Liver (tissue), 9 donors: ENCODE measurements around the gene FBXO24. TPM values are rescaled to one million over a fixed set of nuclear protein-coding genes. Genes with fewer than 3 reads are reported as not detected.

Experiments used
- DNase-seq: peaks from one replicate; pipeline ENCODE4 v3.0.0-alpha.2; 2017; ENCODE audit warnings: low spot score
- H3K27ac ChIP-seq, 2 donors: one replicate each; pipeline ENCODE4 v1.7.0; 2013; ENCODE audit warnings: inconsistent platforms in 2 of 2, low read length in 2 of 2, control low read depth in 1 of 2, low read depth in 1 of 2, mild to moderate bottlenecking in 1 of 2
- H3K27me3 ChIP-seq, 4 donors: one replicate each; pipeline versions ENCODE4 v1.6.1 to v1.7.0; 2013; ENCODE audit warnings: low read length in 3 of 4, inconsistent platforms in 1 of 4, mild to moderate bottlenecking in 1 of 4, moderate library complexity in 1 of 4; ENCODE audit not compliant: control insufficient read depth in 4 of 4, insufficient read depth in 4 of 4
- H3K36me3 ChIP-seq, 4 donors: one replicate each; pipeline versions ENCODE4 v1.6.1 to v1.7.0; 2013; ENCODE audit warnings: low read length in 3 of 4, mild to moderate bottlenecking in 3 of 4, low read depth in 1 of 4, moderate library complexity in 1 of 4; ENCODE audit not compliant: control insufficient read depth in 4 of 4, insufficient read depth in 3 of 4
- H3K4me1 ChIP-seq, 4 donors: one replicate each; pipeline versions ENCODE4 v1.6.1 to v1.7.0; 2013; ENCODE audit warnings: low read length in 3 of 4, mild to moderate bottlenecking in 3 of 4, moderate library complexity in 1 of 4; ENCODE audit not compliant: control insufficient read depth in 4 of 4, insufficient read depth in 4 of 4
- H3K4me3 ChIP-seq, 3 donors: one replicate each; pipeline versions ENCODE4 v1.6.1 to v1.7.0; 2013; ENCODE audit warnings: low read length in 3 of 3, control low read depth in 1 of 3, low read depth in 1 of 3, mild to moderate bottlenecking in 1 of 3
- H3K9ac ChIP-seq, 2 donors: one replicate each; pipeline ENCODE4 v1.7.0; 2013; ENCODE audit warnings: low read length in 2 of 2, mild to moderate bottlenecking in 2 of 2, moderate library complexity in 2 of 2, control low read depth in 1 of 2, low read depth in 1 of 2
- H3K9me3 ChIP-seq, 4 donors: one replicate each; pipeline versions ENCODE4 v1.6.1 to v1.7.0; 2013; ENCODE audit warnings: low read length in 3 of 4; ENCODE audit not compliant: control insufficient read depth in 4 of 4
- EGR1 ChIP-seq, 2 donors: IDR thresholded peaks; 2 replicates each; pipeline ENCODE4 v1.6.1; 2016 to 2018; ENCODE audit warnings: antibody characterized with exemption in 2 of 2, low read depth in 2 of 2
- FOXA1 ChIP-seq: IDR thresholded peaks from 2 replicates; pipeline ENCODE4 v1.6.1; 2016; ENCODE audit warnings: antibody characterized with exemption
- FOXA2 ChIP-seq: IDR thresholded peaks from 2 replicates; pipeline ENCODE4 v1.6.1; 2016; ENCODE audit warnings: antibody characterized with exemption
- GABPA ChIP-seq, 2 donors: IDR thresholded peaks in 1 of 2; conservative IDR thresholded peaks in 1 of 2; 2 replicates each; pipeline ENCODE4 v1.6.1; 2016; ENCODE audit warnings: antibody characterized with exemption in 2 of 2, mild to moderate bottlenecking in 1 of 2, moderate library complexity in 1 of 2
- HNF4A ChIP-seq, 2 donors: conservative IDR thresholded peaks; 2 replicates each; pipeline ENCODE4 v1.6.1; 2016; ENCODE audit warnings: antibody characterized with exemption in 2 of 2, mild to moderate bottlenecking in 2 of 2
- HNF4G ChIP-seq: IDR thresholded peaks from 2 replicates; pipeline ENCODE4 v1.6.1; 2016; ENCODE audit warnings: antibody characterized with exemption
- JUND ChIP-seq, 2 donors: IDR thresholded peaks; 2 replicates each; pipeline ENCODE4 v1.6.1; 2016; ENCODE audit warnings: antibody characterized with exemption in 2 of 2
- NR2F2 ChIP-seq: IDR thresholded peaks from 2 replicates; pipeline ENCODE4 v1.6.1; 2016; ENCODE audit warnings: antibody characterized with exemption
- RAD21 ChIP-seq, 2 donors: IDR thresholded peaks; 2 replicates each; pipeline ENCODE4 v1.6.1; 2016; ENCODE audit warnings: antibody characterized with exemption in 2 of 2, mild to moderate bottlenecking in 2 of 2
- RXRA ChIP-seq, 2 donors: IDR thresholded peaks; 2 replicates each; pipeline ENCODE4 v1.6.1; 2017 to 2018; ENCODE audit warnings: antibody characterized with exemption in 2 of 2, mild to moderate bottlenecking in 1 of 2
- SP1 ChIP-seq: IDR thresholded peaks from 2 replicates; pipeline ENCODE4 v1.6.1; 2018; ENCODE audit warnings: antibody characterized with exemption, mild to moderate bottlenecking
- YY1 ChIP-seq: IDR thresholded peaks from 2 replicates; pipeline ENCODE4 v1.6.1; 2016; ENCODE audit warnings: antibody characterized with exemption, mild to moderate bottlenecking
- WGBS: extraction: QIAGEN DNeasy Blood & Tissue Kit; methylation state at CpG from one replicate; pipeline ENCODE4 v1.1.7; 2013; 5-methylcytosine and 5-hydroxymethylcytosine counted together
- polyA plus RNA-seq, 2 donors: library from polyadenylated mRNA; stranded (reverse) in 1 of 2; unstranded in 1 of 2; fragments of 200-250 nt in 1 of 2; fragments of >200 nt in 1 of 2; fragmentation: Nextera tagmentation in 1 of 2; extraction: Ambion mirVana in 1 of 2; gene quantifications; one replicate each; pipeline versions ENCODE4 v1.2.1 to v1.2.3, GENCODE V29; 2013 to 2015
- total RNA-seq, 2 donors: library from RNA; depleted of rRNA; stranded (reverse); fragments of >200 nt; gene quantifications; one replicate each; pipeline ENCODE4 v1.2.3, GENCODE V29; 2014
- TF ChIP-seq, protein P1 (sequence below): IDR thresholded peaks from 2 replicates; pipeline ENCODE4 v1.6.1; 2016; ENCODE audit warnings: antibody characterized with exemption
- TF ChIP-seq, protein P2 (sequence below): IDR thresholded peaks from 2 replicates; pipeline ENCODE4 v1.6.1; 2016; ENCODE audit warnings: antibody characterized with exemption, mild to moderate bottlenecking
- TF ChIP-seq, protein P3 (sequence below): IDR thresholded peaks from 2 replicates; pipeline ENCODE4 v1.6.1; 2016; ENCODE audit warnings: antibody characterized with exemption
- donor health status: healthy.
- donor health status: healthy.
- donor health status: healthy.
- donor health status: healthy.
- donor health status: healthy.

FBXO24 gene
- total and polyA plus RNA-seq, 4 donors: 0.25 to 1.3 (median 0.50) TPM

DNA sequence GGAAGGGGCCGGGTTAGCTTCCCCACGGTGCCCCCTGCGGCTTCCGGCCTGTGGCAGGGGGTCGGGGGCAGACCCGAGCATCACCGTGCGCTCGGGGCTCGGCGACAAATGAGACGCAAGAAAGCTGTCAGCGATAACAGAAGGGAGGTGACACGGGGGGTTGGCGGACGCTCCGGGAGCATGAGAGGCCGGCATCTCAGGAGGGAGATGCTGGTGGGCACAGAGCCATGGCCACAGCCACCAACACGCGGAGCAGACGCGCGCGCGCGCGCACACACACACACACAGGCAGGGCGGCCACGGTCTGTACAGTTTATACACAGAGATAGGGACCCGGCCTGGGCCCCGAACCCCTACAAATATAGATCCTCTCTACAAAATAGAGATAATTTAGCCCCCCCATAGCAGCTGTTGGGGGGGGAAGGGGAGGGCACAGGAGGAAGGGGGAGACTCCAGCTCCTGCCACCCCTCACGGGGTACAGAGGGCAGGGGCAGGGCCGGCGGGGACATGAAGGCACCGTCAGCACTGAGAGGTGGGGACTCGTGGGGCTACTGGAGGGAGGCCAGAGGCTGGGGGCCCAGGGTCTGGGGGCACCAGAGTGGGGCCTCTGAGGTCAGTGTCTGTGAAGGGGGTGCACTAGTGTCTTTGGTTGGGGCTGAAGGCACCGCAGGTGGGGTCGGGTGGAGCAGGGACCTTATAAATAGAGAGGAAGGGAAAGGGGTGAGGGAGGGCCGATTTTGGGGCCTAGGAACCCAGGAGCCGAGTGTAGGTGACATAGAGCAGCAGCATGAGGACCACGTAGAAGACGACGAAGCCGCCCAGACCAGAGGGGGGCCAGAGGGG lies 11.5 kb upstream of the FBXO24 start (continued):
- no peak for TF ChIP-seq GABPA (IDR thresholded peaks at IDR 0.05 in 1 of 2, conservative IDR thresholded peaks at IDR 0.05 in 1 of 2)
- TF ChIP-seq, protein P1, sequence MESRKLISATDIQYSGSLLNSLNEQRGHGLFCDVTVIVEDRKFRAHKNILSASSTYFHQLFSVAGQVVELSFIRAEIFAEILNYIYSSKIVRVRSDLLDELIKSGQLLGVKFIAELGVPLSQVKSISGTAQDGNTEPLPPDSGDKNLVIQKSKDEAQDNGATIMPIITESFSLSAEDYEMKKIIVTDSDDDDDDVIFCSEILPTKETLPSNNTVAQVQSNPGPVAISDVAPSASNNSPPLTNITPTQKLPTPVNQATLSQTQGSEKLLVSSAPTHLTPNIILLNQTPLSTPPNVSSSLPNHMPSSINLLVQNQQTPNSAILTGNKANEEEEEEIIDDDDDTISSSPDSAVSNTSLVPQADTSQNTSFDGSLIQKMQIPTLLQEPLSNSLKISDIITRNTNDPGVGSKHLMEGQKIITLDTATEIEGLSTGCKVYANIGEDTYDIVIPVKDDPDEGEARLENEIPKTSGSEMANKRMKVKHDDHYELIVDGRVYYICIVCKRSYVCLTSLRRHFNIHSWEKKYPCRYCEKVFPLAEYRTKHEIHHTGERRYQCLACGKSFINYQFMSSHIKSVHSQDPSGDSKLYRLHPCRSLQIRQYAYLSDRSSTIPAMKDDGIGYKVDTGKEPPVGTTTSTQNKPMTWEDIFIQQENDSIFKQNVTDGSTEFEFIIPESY: no peak

DNA sequence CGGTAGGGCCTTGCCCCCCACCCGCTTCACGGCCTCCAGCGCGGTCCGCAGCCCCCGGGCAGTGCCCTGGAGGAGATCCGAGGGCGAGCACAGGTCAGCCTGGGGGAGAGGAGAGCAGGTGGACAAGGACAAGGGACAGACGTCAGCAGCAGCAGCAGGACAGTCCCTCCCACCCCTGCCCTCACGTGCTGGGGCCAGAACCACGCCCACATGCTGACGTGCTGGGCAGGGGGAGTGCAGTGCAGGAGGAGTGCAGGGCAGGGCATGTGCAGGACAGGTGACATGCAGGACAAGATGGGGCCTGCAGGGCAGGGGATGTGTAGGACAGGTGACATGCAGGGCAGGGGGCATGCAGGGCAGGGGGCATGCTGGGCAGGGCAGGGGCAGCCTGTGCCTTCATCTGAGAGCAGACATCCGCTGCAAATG lies 10.9 kb upstream of the FBXO24 start:
- H3K9me3 ChIP-seq: no peaks in the 10 kb centered on the region
- 57% methylated on average over 14 of the region's 14 CpGs for WGBS
- H3K9ac ChIP-seq: no peak overlapping the region
- DNase-seq: no peak
- H3K4me3 ChIP-seq: no peak overlapping the region
- no peak overlapping the region for H3K27ac ChIP-seq
- peaks cover 18 to 37% (median 22%) of the 10 kb centered on the region in 4 donors for H3K36me3 ChIP-seq
- H3K27me3 ChIP-seq: no peaks in the 10 kb centered on the region
- H3K4me1 ChIP-seq: peaks cover 2 to 22% (median 12%) of the 10 kb centered on the region in 4 donors
- TF ChIP-seq RAD21 (IDR thresholded peaks at IDR 0.05) (no peak), SP1 (peak; percentile 50), YY1 (peak; percentile 70), RXRA (IDR thresholded peaks at IDR 0.05) (peak; percentile 54 to 92), GABPA (IDR thresholded peaks at IDR 0.05 in 1 of 2, conservative IDR thresholded peaks at IDR 0.05 in 1 of 2) (no peak), HNF4A (conservative IDR thresholded peaks at IDR 0.05) (peak in 1 of 2 donors; percentile 75)

DNA sequence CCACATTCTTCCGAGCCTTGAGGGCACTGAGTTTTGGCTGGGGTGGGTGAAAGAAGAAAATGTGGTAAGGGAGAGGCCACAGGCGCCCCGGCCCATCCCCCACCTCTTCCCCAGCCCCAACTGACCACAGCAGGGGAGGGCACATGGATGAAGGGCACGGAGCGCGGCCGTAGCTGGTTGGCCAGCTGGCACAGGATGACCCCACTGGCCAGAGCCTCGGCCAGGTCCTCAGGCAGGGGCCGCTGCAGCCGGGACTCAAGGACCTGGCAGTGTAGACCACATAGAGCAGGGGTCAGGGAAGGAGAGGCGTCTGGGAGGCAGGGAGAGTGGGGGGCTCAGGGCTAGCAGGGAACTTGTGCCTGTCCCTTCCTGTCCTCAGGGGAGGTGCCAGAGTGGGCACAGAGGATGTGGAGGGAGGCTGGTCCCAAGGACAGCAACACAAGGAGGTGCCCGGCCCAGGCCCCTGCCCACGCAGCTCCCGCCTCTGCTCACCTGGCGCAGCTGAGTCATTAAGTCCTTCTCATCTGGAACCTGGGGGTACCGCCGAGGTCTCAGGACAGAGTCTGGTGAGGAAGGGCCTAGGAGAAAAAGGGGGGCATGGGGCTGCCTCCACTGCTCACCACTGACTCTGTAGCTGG lies 10.3 kb upstream of the FBXO24 start:
- no peak overlapping the region for H3K4me3 ChIP-seq
- no peaks in the 10 kb centered on the region for H3K9me3 ChIP-seq
- 79% methylated on average over 17 of the region's 17 CpGs for WGBS
- DNase-seq: no peak
- H3K27ac ChIP-seq: no peak overlapping the region
- H3K36me3 ChIP-seq: peaks cover 18 to 43% (median 22%) of the 10 kb centered on the region in 4 donors
- peaks cover 2 to 17% (median 9%) of the 10 kb centered on the region in 4 donors for H3K4me1 ChIP-seq
- H3K9ac ChIP-seq: no peak overlapping the region
- no peaks in the 10 kb centered on the region for H3K27me3 ChIP-seq
- TF ChIP-seq, protein P1: no peak
- TF ChIP-seq YY1 (no peak), HNF4G (no peak), NR2F2 (no peak), GABPA (IDR thresholded peaks at IDR 0.05 in 1 of 2, conservative IDR thresholded peaks at IDR 0.05 in 1 of 2) (no peak), EGR1 (IDR thresholded peaks at IDR 0.05; ENCODE audit: low read depth in 2 of 2) (no peak), FOXA2 (no peak), JUND (IDR thresholded peaks at IDR 0.05) (no peak), FOXA1 (no peak), HNF4A (conservative IDR thresholded peaks at IDR 0.05) (no peak)
- TF ChIP-seq, protein P2, sequence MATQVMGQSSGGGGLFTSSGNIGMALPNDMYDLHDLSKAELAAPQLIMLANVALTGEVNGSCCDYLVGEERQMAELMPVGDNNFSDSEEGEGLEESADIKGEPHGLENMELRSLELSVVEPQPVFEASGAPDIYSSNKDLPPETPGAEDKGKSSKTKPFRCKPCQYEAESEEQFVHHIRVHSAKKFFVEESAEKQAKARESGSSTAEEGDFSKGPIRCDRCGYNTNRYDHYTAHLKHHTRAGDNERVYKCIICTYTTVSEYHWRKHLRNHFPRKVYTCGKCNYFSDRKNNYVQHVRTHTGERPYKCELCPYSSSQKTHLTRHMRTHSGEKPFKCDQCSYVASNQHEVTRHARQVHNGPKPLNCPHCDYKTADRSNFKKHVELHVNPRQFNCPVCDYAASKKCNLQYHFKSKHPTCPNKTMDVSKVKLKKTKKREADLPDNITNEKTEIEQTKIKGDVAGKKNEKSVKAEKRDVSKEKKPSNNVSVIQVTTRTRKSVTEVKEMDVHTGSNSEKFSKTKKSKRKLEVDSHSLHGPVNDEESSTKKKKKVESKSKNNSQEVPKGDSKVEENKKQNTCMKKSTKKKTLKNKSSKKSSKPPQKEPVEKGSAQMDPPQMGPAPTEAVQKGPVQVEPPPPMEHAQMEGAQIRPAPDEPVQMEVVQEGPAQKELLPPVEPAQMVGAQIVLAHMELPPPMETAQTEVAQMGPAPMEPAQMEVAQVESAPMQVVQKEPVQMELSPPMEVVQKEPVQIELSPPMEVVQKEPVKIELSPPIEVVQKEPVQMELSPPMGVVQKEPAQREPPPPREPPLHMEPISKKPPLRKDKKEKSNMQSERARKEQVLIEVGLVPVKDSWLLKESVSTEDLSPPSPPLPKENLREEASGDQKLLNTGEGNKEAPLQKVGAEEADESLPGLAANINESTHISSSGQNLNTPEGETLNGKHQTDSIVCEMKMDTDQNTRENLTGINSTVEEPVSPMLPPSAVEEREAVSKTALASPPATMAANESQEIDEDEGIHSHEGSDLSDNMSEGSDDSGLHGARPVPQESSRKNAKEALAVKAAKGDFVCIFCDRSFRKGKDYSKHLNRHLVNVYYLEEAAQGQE: no peak
- TF ChIP-seq, protein P3, sequence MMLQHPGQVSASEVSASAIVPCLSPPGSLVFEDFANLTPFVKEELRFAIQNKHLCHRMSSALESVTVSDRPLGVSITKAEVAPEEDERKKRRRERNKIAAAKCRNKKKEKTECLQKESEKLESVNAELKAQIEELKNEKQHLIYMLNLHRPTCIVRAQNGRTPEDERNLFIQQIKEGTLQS: no peak
